Activated naive CD8-positive, alpha-beta T cell treated with anti-CD3 and anti-CD28 coated beads, Interleukin-2, amount 10 ng/mL, durations not matched to agents 7 days and 5 days (primary cell): ENCODE measurements around the gene MAZ. TPM values are rescaled to one million over a fixed set of nuclear protein-coding genes. Genes with fewer than 3 reads are reported as not detected.
A peak's percentile ranks its signal among the peaks of the same experiment; 100 is the strongest.
"Not testable (repeated sequence)": the region's sequence is repeated elsewhere in the genome, so short reads cannot be mapped to it uniquely, and the experiment has no call there.

Experiments used
- ATAC-seq: fragments of 150-1000 bp; cut with Tn5 transposase; one replicate; pipeline ENCODE4 v1.10.0; 2021; ENCODE audit warnings: low read depth, moderate library complexity
- POLR2A ChIA-PET: fragments of 350-600 bp; sonication (Branson Sonifier 250); formaldehyde crosslinking; loops from one replicate; lab custom pipeline; 2021; ENCODE audit warnings: antibody characterized with exemption; lab: Charles Lee
- DNase-seq: peaks from one replicate; pipeline ENCODE4 v3.0.0; 2021
- H3K27ac Mint-ChIP-seq: one replicate; pipeline ENCODE4 v1.8.0; 2022; ENCODE audit warnings: mild to moderate bottlenecking, mixed read lengths
- H3K27me3 Mint-ChIP-seq: one replicate; pipeline ENCODE4 v1.8.0; 2022; ENCODE audit warnings: mild to moderate bottlenecking, moderate library complexity, mixed read lengths
- H3K36me3 Mint-ChIP-seq: one replicate; pipeline ENCODE4 v1.8.0; 2021; ENCODE audit warnings: mild to moderate bottlenecking, mixed read lengths
- H3K4me1 Mint-ChIP-seq: one replicate; pipeline ENCODE4 v1.8.0; 2021; ENCODE audit warnings: mixed read lengths
- H3K4me3 Mint-ChIP-seq: one replicate; pipeline ENCODE4 v1.8.0; 2022; ENCODE audit warnings: mild to moderate bottlenecking, moderate library complexity, mixed read lengths
- H3K9me3 Mint-ChIP-seq: one replicate; pipeline ENCODE4 v1.8.0; 2021; ENCODE audit warnings: mixed read lengths
- total RNA-seq, 2 experiments: library from RNA; stranded (reverse); gene quantifications; one replicate each; pipeline ENCODE4 v1.2.3, GENCODE V29; 2021

The MAZ gene
- total RNA-seq, 2 experiments from 2014 or later: 395 to 418 TPM

DNA sequence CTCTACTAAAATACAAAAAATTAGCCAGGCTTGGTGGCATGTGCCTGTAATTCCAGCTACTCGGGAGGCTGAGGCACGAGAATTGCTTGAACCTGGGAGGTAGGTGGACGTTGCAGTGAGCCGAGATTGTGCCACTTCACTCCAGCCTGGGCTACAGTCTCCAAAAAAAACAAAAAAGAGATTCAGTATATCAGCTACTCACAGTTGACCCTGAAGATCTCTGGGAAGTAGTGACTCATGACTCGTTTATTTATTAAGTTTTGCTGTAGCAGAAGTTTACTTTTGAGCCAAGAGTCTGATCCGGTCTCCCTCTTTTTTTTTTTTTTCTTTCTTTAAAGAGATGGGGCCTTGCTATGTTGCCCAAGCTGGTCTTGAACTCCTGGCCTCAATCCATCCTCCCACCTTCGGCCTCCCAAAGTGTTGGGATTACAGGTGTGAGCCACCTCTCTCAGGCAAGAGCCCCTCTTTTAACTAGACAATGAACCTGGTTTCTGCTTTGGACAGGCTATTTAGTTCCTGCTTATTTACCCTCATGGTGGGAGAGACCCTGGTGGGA is 18.3 kb downstream of the MAZ start:
- H3K36me3 Mint-ChIP-seq: peaks cover 11% of the 10 kb centered on the region

DNA sequence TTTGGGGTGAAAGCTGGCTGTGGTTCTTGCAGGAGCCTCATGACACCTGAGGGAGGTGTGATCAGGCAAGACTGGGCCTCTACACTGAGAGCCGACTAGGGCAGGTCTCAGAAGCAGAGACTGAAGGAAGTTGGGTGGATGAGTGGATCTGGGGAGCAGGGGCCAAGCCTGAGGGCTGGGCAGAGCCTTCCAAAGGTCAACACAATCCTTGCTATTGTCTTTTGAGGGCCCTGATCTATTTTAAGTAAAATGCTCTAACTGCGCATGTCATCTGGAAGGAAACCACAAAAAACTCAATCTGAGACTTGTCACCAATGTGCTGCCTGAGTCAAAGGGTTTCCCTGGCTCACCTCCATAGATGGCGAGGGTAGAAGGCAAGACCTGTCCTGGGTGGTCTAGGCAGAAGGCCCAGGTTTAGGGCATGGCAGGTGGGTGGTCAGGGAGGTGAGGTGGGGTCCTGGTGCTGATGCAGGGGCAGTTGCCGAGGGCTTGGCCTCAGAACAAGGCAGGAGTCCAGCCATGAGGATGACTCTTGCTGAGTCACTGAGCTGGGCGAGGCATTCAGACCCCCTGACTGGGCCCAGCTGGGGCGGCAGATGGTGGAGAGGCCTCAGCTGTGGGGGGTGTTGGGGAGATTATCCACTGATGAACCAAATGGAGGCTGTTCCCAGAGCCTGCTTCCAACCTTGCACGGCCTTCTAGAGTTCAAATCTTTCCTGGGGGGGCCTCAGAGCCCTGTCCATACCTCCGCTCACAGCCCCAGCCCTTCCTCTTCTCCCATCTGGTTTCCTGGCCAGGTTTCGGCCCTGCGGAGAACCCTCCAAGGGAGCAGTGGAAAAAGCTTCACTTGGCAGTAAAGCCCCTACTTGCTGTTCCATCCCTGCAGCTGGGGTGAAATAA is 19.1 kb downstream of the MAZ start:
- H3K4me3 Mint-ChIP-seq: peak overlapping the region; percentile 69
- H3K36me3 Mint-ChIP-seq: peaks cover 10% of the 10 kb centered on the region
- H3K9me3 Mint-ChIP-seq: no peaks in the 10 kb centered on the region
- peak overlapping the region; percentile 83 for H3K27ac Mint-ChIP-seq
- ATAC-seq (peak; percentile 35), DNase-seq (peak; percentile 47)
- POLR2A ChIA-PET: interaction anchor here (0.6 to 4.3 kb wide), 6 partner anchors 8 to 23 kb away, joined by 3 to 32 read pairs (median 6); partner anchors contain the start of gene PAGR1
- no peaks in the 10 kb centered on the region for H3K27me3 Mint-ChIP-seq
- H3K4me1 Mint-ChIP-seq: peaks cover 45% of the 10 kb centered on the region

More for the DNA sequence above, 18.3 kb downstream of the MAZ start:
- no peak for DNase-seq
- POLR2A ChIA-PET: interaction anchor here (0.8 to 4.3 kb wide), 4 partner anchors 7 to 499 kb away, joined by 3 to 32 read pairs (median 5); partner anchors contain the start of gene PAGR1
- ATAC-seq: no peak
- H3K9me3 Mint-ChIP-seq: no peaks in the 10 kb centered on the region
- no peaks in the 10 kb centered on the region for H3K27me3 Mint-ChIP-seq
- peak overlapping the region; percentile 69 for H3K4me3 Mint-ChIP-seq
- H3K4me1 Mint-ChIP-seq: peaks cover 46% of the 10 kb centered on the region
- peak overlapping the region; percentile 83 for H3K27ac Mint-ChIP-seq

GRCh38 chr16:29826342-29826695 is 20.0 kb downstream of the MAZ start:
- peaks cover 46% of the 10 kb centered on the region for H3K4me1 Mint-ChIP-seq
- no peaks in the 10 kb centered on the region for H3K27me3 Mint-ChIP-seq
- POLR2A ChIA-PET: interaction anchor here (0.6 to 4.3 kb wide), 11 partner anchors 9 to 544 kb away, joined by 3 to 32 read pairs (median 4); partner anchors contain the start of genes PAGR1 and TBC1D10B
- H3K36me3 Mint-ChIP-seq: peaks cover 9% of the 10 kb centered on the region
- peak overlapping the region; percentile 93 for H3K27ac Mint-ChIP-seq
- no peak for ATAC-seq
- no peaks in the 10 kb centered on the region for H3K9me3 Mint-ChIP-seq
- H3K4me3 Mint-ChIP-seq: peak overlapping the region; percentile 86
- no peak for DNase-seq

DNA sequence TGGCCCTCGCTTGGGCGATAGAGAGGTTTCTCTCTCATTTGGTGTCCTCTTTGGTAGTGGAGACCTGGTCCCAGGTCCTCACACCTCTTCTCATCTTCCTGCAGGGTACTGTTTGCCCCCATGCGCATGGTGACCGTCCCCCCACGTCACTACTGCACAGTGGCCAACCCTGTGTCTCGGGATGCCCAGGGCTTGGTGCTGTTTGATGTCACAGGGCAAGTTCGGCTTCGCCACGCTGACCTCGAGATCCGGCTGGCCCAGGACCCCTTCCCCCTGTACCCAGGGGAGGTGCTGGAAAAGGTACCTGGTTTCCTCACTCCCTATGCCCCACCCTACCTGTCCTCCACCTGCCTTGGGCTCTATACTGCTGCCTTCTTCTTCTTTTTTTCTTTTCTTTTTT is 24.4 kb downstream of the MAZ start:
- POLR2A ChIA-PET: no interaction called here
- no peaks in the 10 kb centered on the region for H3K9me3 Mint-ChIP-seq
- no peak for ATAC-seq
- peaks cover 23% of the 10 kb centered on the region for H3K36me3 Mint-ChIP-seq
- H3K4me3 Mint-ChIP-seq: no peak overlapping the region
- no peaks in the 10 kb centered on the region for H3K27me3 Mint-ChIP-seq
- no peak overlapping the region for H3K27ac Mint-ChIP-seq
- peaks cover 25% of the 10 kb centered on the region for H3K4me1 Mint-ChIP-seq
- DNase-seq: no peak

DNA sequence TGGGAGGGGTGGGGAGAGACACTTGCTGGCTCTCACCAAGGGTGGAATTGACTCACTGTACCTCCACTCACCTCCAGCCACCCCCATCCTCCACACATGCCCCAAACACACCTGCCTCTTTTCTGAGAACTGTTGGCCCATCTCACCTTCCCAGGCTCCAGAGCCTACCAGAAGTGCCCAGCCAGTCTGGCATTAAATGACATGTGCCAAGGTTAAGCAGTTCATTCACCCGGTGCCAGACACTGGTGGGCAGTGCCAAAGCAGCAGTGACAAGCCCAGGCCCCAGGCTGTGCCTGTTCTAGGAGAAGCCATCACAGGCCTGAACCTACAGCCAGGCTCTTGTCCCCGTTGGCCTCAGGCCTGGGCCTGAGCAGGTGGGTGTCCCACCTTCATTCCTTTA is 25.2 kb downstream of the MAZ start:
- Mint-ChIP-seq H3K27ac (no peak overlapping the region), H3K36me3 (peaks cover 24% of the 10 kb centered on the region), H3K4me3 (no peak overlapping the region), H3K4me1 (peaks cover 20% of the 10 kb centered on the region), H3K27me3 (no peaks in the 10 kb centered on the region), H3K9me3 (no peaks in the 10 kb centered on the region)
- DNase-seq (no peak), ATAC-seq (no peak)
- POLR2A ChIA-PET: no interaction called here

DNA sequence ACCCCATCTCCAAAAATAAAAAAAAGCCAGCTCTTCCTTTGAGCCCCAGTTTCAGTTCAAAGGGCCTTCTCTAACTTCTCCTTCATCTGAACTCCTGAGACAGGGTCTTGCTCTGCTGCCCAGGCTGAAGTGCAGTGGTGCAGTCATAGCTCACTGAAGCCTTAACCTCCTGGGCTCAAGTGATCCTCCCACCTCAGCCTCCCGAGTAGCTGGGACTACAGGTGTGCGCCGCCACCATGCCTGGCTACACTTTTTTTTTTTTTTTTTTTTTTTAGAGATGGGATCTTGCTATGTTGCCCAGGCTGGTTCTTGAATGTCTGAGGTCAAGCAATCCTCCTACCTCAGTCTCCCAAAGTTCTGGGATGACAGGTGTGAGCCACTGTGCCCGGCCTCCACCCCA is 26.9 kb downstream of the MAZ start:
- H3K4me1 Mint-ChIP-seq, ATAC-seq, H3K4me3 Mint-ChIP-seq, H3K27me3 Mint-ChIP-seq, DNase-seq, H3K9me3 Mint-ChIP-seq, H3K27ac Mint-ChIP-seq: not testable (repeated sequence)
- peaks cover 28% of the 10 kb centered on the region for H3K36me3 Mint-ChIP-seq
- POLR2A ChIA-PET: interaction anchor here (0.6 kb wide), 1 partner anchor 23 kb away, joined by 3 read pairs; no protein-coding TSS in a partner anchor

- ATAC-seq (no peak), DNase-seq (no peak)
- no peak overlapping the region for H3K4me3 Mint-ChIP-seq
- H3K36me3 Mint-ChIP-seq: peaks cover 28% of the 10 kb centered on the region
- H3K27ac Mint-ChIP-seq: peak overlapping the region; percentile 48
- H3K9me3 Mint-ChIP-seq: no peaks in the 10 kb centered on the region
- peaks cover 8% of the 10 kb centered on the region for H3K4me1 Mint-ChIP-seq
- POLR2A ChIA-PET: interaction anchor here (0.7 kb wide), 1 partner anchor 1205 kb away, joined by 4 read pairs; no protein-coding TSS in a partner anchor
- no peaks in the 10 kb centered on the region for H3K27me3 Mint-ChIP-seq
These were observed 27.8 kb downstream of the MAZ start for GRCh38 chr16:29834079-29834478.

DNA sequence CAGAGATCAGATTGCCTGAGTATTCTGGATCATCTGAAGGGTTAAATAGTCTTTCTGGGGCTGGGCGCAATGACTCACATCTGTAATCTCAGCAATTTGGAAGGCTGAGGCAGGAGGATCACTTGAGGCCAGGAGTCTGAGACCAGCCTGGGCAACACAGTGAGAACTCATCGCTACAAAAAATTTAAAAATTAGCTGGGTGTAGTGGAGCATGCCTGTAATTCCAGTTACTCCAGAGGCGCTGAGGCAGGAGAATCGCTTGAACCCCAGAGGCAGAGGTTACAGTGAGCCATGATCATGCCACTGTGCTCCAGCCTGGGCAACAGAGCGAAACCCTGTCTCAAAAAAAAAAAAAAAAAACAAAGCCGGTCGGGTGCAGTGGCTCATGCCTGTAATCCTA is 29.6 kb downstream of the MAZ start:
- DNase-seq (no peak), ATAC-seq (no peak)
- Mint-ChIP-seq H3K4me3 (no peak overlapping the region), H3K4me1 (peaks cover 1% of the 10 kb centered on the region), H3K27me3 (no peaks in the 10 kb centered on the region), H3K27ac (no peak overlapping the region), H3K36me3 (peaks cover 29% of the 10 kb centered on the region), H3K9me3 (no peaks in the 10 kb centered on the region)
- POLR2A ChIA-PET: interaction anchor here (0.6 to 0.7 kb wide), 2 partner anchors 17 to 52 kb away, joined by 3 to 4 read pairs; no protein-coding TSS in a partner anchor

DNA sequence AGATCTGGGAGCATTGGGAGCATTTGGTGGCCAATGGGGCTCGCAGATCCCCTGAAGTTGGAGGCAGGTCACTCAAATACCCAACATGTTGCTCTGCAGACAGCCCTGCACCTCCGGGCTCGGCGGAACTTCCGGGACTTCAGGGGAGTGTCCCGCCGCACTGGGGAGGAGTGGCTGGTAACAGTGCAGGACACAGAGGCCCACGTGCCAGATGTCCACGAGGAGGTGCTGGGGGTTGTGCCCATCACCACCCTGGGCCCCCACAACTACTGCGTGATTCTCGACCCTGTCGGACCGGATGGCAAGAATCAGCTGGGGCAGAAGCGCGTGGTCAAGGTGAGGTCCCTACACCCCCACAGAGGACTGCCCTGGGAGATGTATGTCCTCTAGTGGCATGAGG is 30.3 kb downstream of the MAZ start:
- no peak for DNase-seq
- Mint-ChIP-seq H3K36me3 (peaks cover 30% of the 10 kb centered on the region), H3K4me3 (no peak overlapping the region), H3K4me1 (no peaks in the 10 kb centered on the region), H3K27ac (no peak overlapping the region), H3K9me3 (no peaks in the 10 kb centered on the region), H3K27me3 (no peaks in the 10 kb centered on the region)
- no peak for ATAC-seq
- POLR2A ChIA-PET: interaction anchor here (0.6 to 0.7 kb wide), 2 partner anchors 18 to 52 kb away, joined by 3 to 4 read pairs; no protein-coding TSS in a partner anchor

GRCh38 chr16:29837841-29838240 is 31.5 kb downstream of the MAZ start:
- no peak overlapping the region for H3K27ac Mint-ChIP-seq
- DNase-seq: no peak
- no peaks in the 10 kb centered on the region for H3K27me3 Mint-ChIP-seq
- ATAC-seq: no peak
- H3K4me3 Mint-ChIP-seq: no peak overlapping the region
- no peaks in the 10 kb centered on the region for H3K4me1 Mint-ChIP-seq
- H3K9me3 Mint-ChIP-seq: no peaks in the 10 kb centered on the region
- POLR2A ChIA-PET: interaction anchor here (1.7 kb wide), 1 partner anchor 11 kb away, joined by 10 read pairs; no protein-coding TSS in a partner anchor
- peaks cover 21% of the 10 kb centered on the region for H3K36me3 Mint-ChIP-seq

DNA sequence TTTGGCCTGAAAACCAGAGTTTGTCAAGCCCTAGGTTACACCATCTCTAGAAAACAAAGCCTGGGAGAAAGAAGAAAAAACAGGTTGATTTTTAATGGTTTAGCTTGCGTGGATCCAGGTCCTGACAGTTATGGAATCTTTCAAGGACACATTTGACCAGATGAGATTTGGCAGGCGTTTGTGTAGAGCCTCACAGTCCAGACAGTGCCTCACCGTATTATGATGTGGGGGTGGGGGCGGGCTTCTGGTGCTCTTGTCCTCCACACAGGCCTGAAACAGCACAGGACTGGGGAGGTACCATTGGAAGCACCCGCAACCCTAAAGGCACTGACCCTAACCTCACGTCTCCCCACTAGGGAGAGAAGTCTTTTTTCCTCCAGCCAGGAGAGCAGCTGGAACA is 33.5 kb downstream of the MAZ start:
- DNase-seq (no peak), ATAC-seq (no peak)
- POLR2A ChIA-PET: interaction anchor here (0.7 to 1.4 kb wide), 5 partner anchors 20 to 891 kb away, joined by 3 to 12 read pairs (median 5); partner anchors contain the start of gene C16orf54
- Mint-ChIP-seq H3K27ac (no peak overlapping the region), H3K27me3 (no peaks in the 10 kb centered on the region), H3K9me3 (no peaks in the 10 kb centered on the region), H3K4me1 (no peaks in the 10 kb centered on the region), H3K4me3 (no peak overlapping the region), H3K36me3 (peaks cover 19% of the 10 kb centered on the region)

GRCh38 chr16:29840240-29840639 is 33.9 kb downstream of the MAZ start:
- H3K9me3 Mint-ChIP-seq: no peaks in the 10 kb centered on the region
- DNase-seq: no peak
- no peak overlapping the region for H3K4me3 Mint-ChIP-seq
- no peak for ATAC-seq
- H3K36me3 Mint-ChIP-seq: peaks cover 19% of the 10 kb centered on the region
- POLR2A ChIA-PET: interaction anchor here (0.7 to 1.2 kb wide), 3 partner anchors 20 to 141 kb away, joined by 4 to 12 read pairs (median 7); partner anchors contain the start of gene C16orf54
- H3K4me1 Mint-ChIP-seq: no peaks in the 10 kb centered on the region
- no peak overlapping the region for H3K27ac Mint-ChIP-seq
- no peaks in the 10 kb centered on the region for H3K27me3 Mint-ChIP-seq

DNA sequence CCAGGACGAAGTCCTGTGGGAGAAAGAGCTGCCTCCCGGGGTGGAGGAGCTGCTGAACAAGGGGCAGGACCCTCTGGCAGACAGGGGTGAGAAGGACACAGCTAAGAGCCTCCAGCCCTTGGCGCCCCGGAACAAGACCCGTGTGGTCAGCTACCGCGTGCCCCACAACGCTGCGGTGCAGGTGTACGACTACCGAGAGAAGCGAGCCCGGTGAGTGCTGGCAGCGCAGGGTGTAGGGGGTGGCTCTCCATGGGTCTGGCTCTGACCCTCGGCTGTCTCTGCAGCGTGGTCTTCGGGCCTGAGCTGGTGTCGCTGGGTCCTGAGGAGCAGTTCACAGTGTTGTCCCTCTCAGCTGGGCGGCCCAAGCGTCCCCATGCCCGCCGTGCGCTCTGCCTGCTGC is 35.3 kb downstream of the MAZ start:
- no peak overlapping the region for H3K4me3 Mint-ChIP-seq
- ATAC-seq: no peak
- POLR2A ChIA-PET: no interaction called here

More for the DNA sequence above, 35.3 kb downstream of the MAZ start:
- no peak for DNase-seq
- Mint-ChIP-seq H3K9me3 (no peaks in the 10 kb centered on the region), H3K4me1 (no peaks in the 10 kb centered on the region), H3K27me3 (no peaks in the 10 kb centered on the region), H3K36me3 (peaks cover 13% of the 10 kb centered on the region), H3K27ac (no peak overlapping the region)
